Lung (tissue), 12 donors: ENCODE results near the gene SNTG2. TPM values are rescaled to one million over a fixed set of nuclear protein-coding genes. Genes with fewer than 3 reads are reported as not detected.

Experiments
- ATAC-seq: fragments of 200-7000 bp; cut with Tn5 transposase; one replicate; pipeline ENCODE4 v1.9.1; 2020; ENCODE audit warnings: moderate number of reproducible peaks; ENCODE audit not compliant: insufficient read depth, low FRiP score
- DNase-seq, 3 donors: peaks; one replicate each; pipeline ENCODE4 v3.0.0-alpha.2; 2013 to 2017
- H3K27ac ChIP-seq, 2 donors: one replicate each; pipeline ENCODE4 v1.5.1; 2013; ENCODE audit warnings: mild to moderate bottlenecking in 2 of 2, moderate library complexity in 2 of 2, control low read depth in 1 of 2, inconsistent platforms in 1 of 2, low read depth in 1 of 2, low read length in 1 of 2
- H3K27me3 ChIP-seq, 3 donors: one replicate each; pipeline ENCODE4 v1.5.1; 2013; ENCODE audit warnings: low read length in 2 of 3; ENCODE audit not compliant: control insufficient read depth in 3 of 3, insufficient read depth in 3 of 3
- H3K36me3 ChIP-seq, 4 donors: one replicate each; pipeline ENCODE4 v1.5.1; 2013; ENCODE audit warnings: low read length in 4 of 4, mild to moderate bottlenecking in 1 of 4, moderate library complexity in 1 of 4; ENCODE audit not compliant: control insufficient read depth in 4 of 4, insufficient read depth in 4 of 4
- H3K4me1 ChIP-seq, 5 donors: one replicate each; pipeline ENCODE4 v1.5.1; 2013; ENCODE audit warnings: low read length in 5 of 5, mild to moderate bottlenecking in 2 of 5, moderate library complexity in 1 of 5; ENCODE audit not compliant: control insufficient read depth in 5 of 5, insufficient read depth in 5 of 5
- H3K4me3 ChIP-seq: one replicate; pipeline ENCODE4 v1.5.1; 2013; ENCODE audit warnings: mild to moderate bottlenecking, control low read depth, moderate library complexity
- H3K9ac ChIP-seq, 2 donors: one replicate each; pipeline ENCODE4 v1.5.1; 2013; ENCODE audit warnings: low read length in 2 of 2, control low read depth in 1 of 2; ENCODE audit not compliant: insufficient read depth in 1 of 2
- H3K9me3 ChIP-seq, 4 donors: one replicate each; pipeline ENCODE4 v1.5.1; 2013; ENCODE audit warnings: low read length in 3 of 4, mild to moderate bottlenecking in 1 of 4, moderate library complexity in 1 of 4; ENCODE audit not compliant: control insufficient read depth in 4 of 4, insufficient read depth in 3 of 4
- CTCF ChIP-seq: IDR thresholded peaks from 2 replicates; pipeline ENCODE4 v1.5.1; 2012; ENCODE audit warnings: mild to moderate bottlenecking; ENCODE audit errors: control extremely low read depth, extremely low read depth
- WGBS, 2 donors: extraction: QIAGEN DNeasy Blood & Tissue Kit; methylation state at CpG; one replicate each; pipeline ENCODE4 v1.1.7; 2013; 5-methylcytosine and 5-hydroxymethylcytosine counted together
- polyA plus RNA-seq, 2 donors: library from polyadenylated mRNA; stranded (reverse); fragments of 200-250 nt; gene quantifications; one replicate each; pipeline ENCODE4 v1.2.1, GENCODE V29; 2013
- total RNA-seq, 2 donors: library from RNA; depleted of rRNA in 1 of 2; stranded (reverse); fragments of >200 nt in 1 of 2; gene quantifications; one replicate each; pipeline ENCODE4 v1.2.1, GENCODE V29; 2014 to 2021
- donor health status: control.
- donor health status: control.
- donor health status: Bipolar disorder and iron deficiency.
- donor health status: healthy.
- donor health status: DM: yes; HTN: yes; CAD: no.

Gene SNTG2
- total and polyA plus RNA-seq, 4 donors: 0.31 to 1.8 (median 1.2) TPM

DNA sequence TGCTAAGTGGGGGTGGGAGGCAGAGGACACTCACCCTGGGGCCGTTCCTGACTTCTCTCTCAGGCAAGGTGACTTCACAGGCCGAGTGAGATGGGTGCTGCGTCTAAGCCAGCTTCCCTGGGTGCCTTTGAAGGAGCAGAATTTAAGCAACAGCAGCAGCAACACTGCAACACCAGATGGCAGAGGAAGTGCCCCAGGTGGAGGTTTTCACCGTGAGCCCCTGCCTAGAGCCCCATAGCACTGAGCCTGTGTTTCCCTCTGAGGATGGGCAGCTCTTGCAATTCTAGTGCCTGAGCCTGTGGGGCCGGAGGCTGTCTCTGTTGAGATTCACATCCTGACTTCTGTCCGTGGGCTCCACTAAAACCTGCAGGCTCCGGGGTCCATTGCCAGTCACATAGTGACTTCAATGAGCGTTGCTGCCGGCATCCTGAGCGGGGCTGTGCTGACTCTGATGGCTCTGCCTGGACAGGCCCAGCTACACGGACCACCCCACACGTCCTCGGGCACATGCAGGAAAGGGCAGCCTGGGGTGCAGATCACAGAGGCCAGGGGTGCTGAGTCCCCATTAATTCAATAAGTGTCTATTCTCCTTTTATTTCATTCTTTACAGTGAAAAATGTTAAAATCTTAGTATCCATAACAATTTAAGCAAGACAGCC is 218.8 kb downstream of the SNTG2 start:
- no peak overlapping the region for H3K9ac ChIP-seq
- ATAC-seq: no peak
- peaks cover 0 to 14% (median 0%) of the 10 kb centered on the region in 5 donors for H3K4me1 ChIP-seq
- H3K36me3 ChIP-seq: no peaks in the 10 kb centered on the region
- H3K4me3 ChIP-seq: no peak overlapping the region
- 73 to 75% methylated on average over 13 of the region's 13 CpGs for WGBS, 2 donors
- H3K27me3 ChIP-seq: no peaks in the 10 kb centered on the region
- no peak for DNase-seq
- H3K27ac ChIP-seq: peak overlapping the region in 1 of 2 donors; percentile 51
- TF ChIP-seq CTCF: no peak
- H3K9me3 ChIP-seq: no peaks in the 10 kb centered on the region

DNA sequence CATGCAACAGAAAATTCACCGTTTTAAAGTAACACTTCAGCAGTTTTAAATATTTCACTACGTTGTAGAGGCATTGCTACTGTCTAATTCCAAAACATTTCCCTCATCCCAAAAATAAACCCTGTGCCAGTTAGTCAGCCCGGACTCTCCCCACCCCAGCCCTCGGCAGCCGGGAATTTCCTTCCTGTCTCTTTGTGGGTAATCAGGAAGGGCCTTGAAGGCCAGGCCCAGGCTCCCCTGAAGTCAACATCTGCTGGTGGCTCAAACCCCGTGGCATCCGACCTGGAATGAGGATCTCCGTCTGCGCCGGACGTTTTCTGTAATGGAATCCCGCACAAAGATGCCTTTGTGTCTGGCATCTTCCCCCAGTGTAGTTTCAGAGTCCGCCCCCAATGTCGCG is 219.6 kb downstream of the SNTG2 start:
- Histone ChIP-seq H3K27ac (peak overlapping the region in 1 of 2 donors; percentile 18), H3K36me3 (no peaks in the 10 kb centered on the region), H3K9me3 (no peaks in the 10 kb centered on the region), H3K4me1 (peaks cover 0 to 14% (median 0%) of the 10 kb centered on the region in 5 donors), H3K27me3 (no peaks in the 10 kb centered on the region), H3K9ac (no peak overlapping the region), H3K4me3 (no peak overlapping the region)
- DNase-seq (peak in 1 of 3 donors; percentile 13), ATAC-seq (no peak)
- no peak for TF ChIP-seq CTCF
- 66 to 70% methylated on average over 15 of the region's 15 CpGs for WGBS, 2 donors

- Histone ChIP-seq H3K27me3 (no peaks in the 10 kb centered on the region), H3K4me3 (no peak overlapping the region), H3K27ac (peak overlapping the region in 1 of 2 donors; percentile 18), H3K4me1 (peaks cover 0 to 14% (median 0%) of the 10 kb centered on the region in 5 donors), H3K9me3 (peaks cover 0 to 2% (median 0%) of the 10 kb centered on the region in 4 donors), H3K36me3 (no peaks in the 10 kb centered on the region), H3K9ac (no peak overlapping the region)
- ATAC-seq (no peak), DNase-seq (no peak)
- TF ChIP-seq CTCF: no peak
- WGBS, 2 donors: 68 to 76% methylated on average over 5 of the region's 5 CpGs
These were observed 220.1 kb downstream of the SNTG2 start for GRCh38 chr2:1170711-1171110.
